HEK293 (cell line): Measurements from ENCODE around the gene TSPEAR.

Experiments
- CTCF ChIA-PET: fragments of 350-600 bp; formaldehyde crosslinking; extraction: SDS; loops from one replicate; lab custom pipeline; 2021; ENCODE audit warnings: antibody characterized with exemption; lab: Yijun Ruan, JAX
- POLR2A ChIA-PET: fragments of 300-600 bp; formaldehyde crosslinking; extraction: SDS; loops from one replicate; lab custom pipeline; 2020; ENCODE audit warnings: antibody characterized with exemption, inconsistent platforms; lab: Yijun Ruan, JAX
- H3K27ac ChIP-seq: fragments of 200-500 bp; sonication (Bioruptor generic); 2 replicates; pipeline ENCODE4 v1.5.1; 2014; ENCODE audit warnings: low read depth, low read length, control low read depth, inconsistent platforms; ENCODE audit errors: extremely low read depth
- H3K36me3 ChIP-seq, 2 experiments: fragments of 200-500 bp in 1 of 2; sonication (Bioruptor generic) in 1 of 2; 1 replicate in 1 of 2; 2 replicates in 1 of 2; pipeline ENCODE4 v1.5.1; 2014 to 2017; ENCODE audit warnings: inconsistent platforms in 2 of 2, low read length in 2 of 2; ENCODE audit not compliant: control insufficient read depth in 2 of 2, insufficient read depth in 1 of 2
- H3K4me1 ChIP-seq: fragments of 200-500 bp; sonication (Bioruptor generic); 2 replicates; pipeline ENCODE4 v1.5.1; 2014; ENCODE audit warnings: mild to moderate bottlenecking, low read length, inconsistent platforms; ENCODE audit not compliant: control insufficient read depth, insufficient read depth
- H3K4me3 ChIP-seq: 2 replicates; pipeline ENCODE4 v1.5.1; 2011; ENCODE audit warnings: low read depth, mild to moderate bottlenecking, control low read depth, low read length, moderate library complexity
- H3K9me3 ChIP-seq: fragments of 200-500 bp; sonication (Bioruptor generic); 2 replicates; pipeline ENCODE4 v1.5.1; 2014; ENCODE audit warnings: low read depth, low read length, inconsistent platforms; ENCODE audit not compliant: control insufficient read depth, insufficient read depth
- BCL11A ChIP-seq: fragments of 450-650 bp; formaldehyde crosslinking; IDR thresholded peaks from 2 replicates; pipeline ENCODE4 v1.5.1; 2016; ENCODE audit warnings: low read depth, missing biosample characterization, missing genetic modification characterization
- BCL11B ChIP-seq: fragments of 450-650 bp; formaldehyde crosslinking; IDR thresholded peaks from 2 replicates; pipeline ENCODE4 v1.5.1; 2016; ENCODE audit warnings: low read depth, missing biosample characterization, missing genetic modification characterization
- GLI4 ChIP-seq: fragments of 450-650 bp; formaldehyde crosslinking; IDR thresholded peaks from 2 replicates; pipeline ENCODE4 v1.5.1; 2016; ENCODE audit warnings: missing biosample characterization, missing genetic modification characterization
- IKZF3 ChIP-seq: fragments of 450-650 bp; IDR thresholded peaks from 2 replicates; pipeline ENCODE4 v1.5.0; 2018; ENCODE audit warnings: missing biosample characterization, mild to moderate bottlenecking, missing genetic modification characterization, moderate library complexity
- KLF16 ChIP-seq: fragments of 450-650 bp; formaldehyde crosslinking; IDR thresholded peaks from 2 replicates; pipeline ENCODE4 v1.5.1; 2017; ENCODE audit warnings: missing biosample characterization, missing genetic modification characterization
- OSR2 ChIP-seq: fragments of 450-650 bp; formaldehyde crosslinking; IDR thresholded peaks from 2 replicates; pipeline ENCODE4 v1.5.1; 2016; ENCODE audit warnings: missing biosample characterization, missing genetic modification characterization
- SALL2 ChIP-seq: fragments of 450-650 bp; formaldehyde crosslinking; IDR thresholded peaks from 2 replicates; pipeline ENCODE4 v1.5.0; 2017; ENCODE audit warnings: missing biosample characterization, mild to moderate bottlenecking, missing genetic modification characterization, borderline replicate concordance
- SCRT1 ChIP-seq: fragments of 450-650 bp; formaldehyde crosslinking; IDR thresholded peaks from 2 replicates; pipeline ENCODE4 v1.5.1; 2016; ENCODE audit warnings: missing biosample characterization, missing genetic modification characterization, borderline replicate concordance
- SCRT2 ChIP-seq: fragments of 450-650 bp; formaldehyde crosslinking; IDR thresholded peaks from 2 replicates; pipeline ENCODE4 v1.5.1; 2016; ENCODE audit warnings: missing biosample characterization, missing genetic modification characterization
- SP2 ChIP-seq: fragments of 450-650 bp; formaldehyde crosslinking; IDR thresholded peaks from 2 replicates; pipeline ENCODE4 v1.5.1; 2016; ENCODE audit warnings: missing biosample characterization, missing genetic modification characterization
- TRIM28 ChIP-seq: IDR thresholded peaks from 2 replicates; pipeline ENCODE4 v1.6.1; 2011; ENCODE audit warnings: low read length, control low read depth, borderline replicate concordance
- ZBTB20 ChIP-seq: fragments of 450-650 bp; formaldehyde crosslinking; IDR thresholded peaks from 2 replicates; pipeline ENCODE4 v1.5.1; 2016; ENCODE audit warnings: missing biosample characterization, missing genetic modification characterization
- ZFP3 ChIP-seq: fragments of 450-650 bp; formaldehyde crosslinking; IDR thresholded peaks from 2 replicates; pipeline ENCODE4 v1.5.1; 2016; ENCODE audit warnings: low read depth, missing biosample characterization, missing genetic modification characterization
- ZFP41 ChIP-seq: fragments of 450-650 bp; formaldehyde crosslinking; IDR thresholded peaks from 2 replicates; pipeline ENCODE4 v1.5.1; 2016; ENCODE audit warnings: missing biosample characterization, missing genetic modification characterization, borderline replicate concordance
- ZIC2 ChIP-seq: fragments of 450-650 bp; formaldehyde crosslinking; IDR thresholded peaks from 2 replicates; pipeline ENCODE4 v1.5.1; 2016; ENCODE audit warnings: missing biosample characterization, missing genetic modification characterization
- ZNF140 ChIP-seq: fragments of 450-650 bp; formaldehyde crosslinking; IDR thresholded peaks from 2 replicates; pipeline ENCODE4 v1.5.1; 2016; ENCODE audit warnings: missing biosample characterization, missing genetic modification characterization
- ZNF16 ChIP-seq: fragments of 450-650 bp; formaldehyde crosslinking; IDR thresholded peaks from 2 replicates; pipeline ENCODE4 v1.5.1; 2016; ENCODE audit warnings: low read depth, missing biosample characterization, missing genetic modification characterization
- ZNF169 ChIP-seq: fragments of 450-650 bp; formaldehyde crosslinking; IDR thresholded peaks from 2 replicates; pipeline ENCODE4 v1.5.1; 2016; ENCODE audit warnings: missing biosample characterization, missing genetic modification characterization
- ZNF560 ChIP-seq: fragments of 450-650 bp; formaldehyde crosslinking; IDR thresholded peaks from 2 replicates; pipeline ENCODE4 v1.5.1; 2017; ENCODE audit warnings: missing biosample characterization, missing genetic modification characterization, borderline replicate concordance
- ZNF600 ChIP-seq: fragments of 450-650 bp; formaldehyde crosslinking; IDR thresholded peaks from 2 replicates; pipeline ENCODE4 v1.5.1; 2016; ENCODE audit warnings: missing biosample characterization, missing genetic modification characterization
- ZNF610 ChIP-seq: fragments of 450-650 bp; formaldehyde crosslinking; IDR thresholded peaks from 2 replicates; pipeline ENCODE4 v1.5.1; 2016; ENCODE audit warnings: missing biosample characterization, missing genetic modification characterization, borderline replicate concordance
- ZNF654 ChIP-seq: fragments of 450-650 bp; formaldehyde crosslinking; IDR thresholded peaks from 2 replicates; pipeline ENCODE4 v1.5.1; 2016; ENCODE audit warnings: low read depth, missing biosample characterization, missing genetic modification characterization
- ZNF830 ChIP-seq: fragments of 450-650 bp; IDR thresholded peaks from 2 replicates; pipeline ENCODE4 v1.5.0; 2018; ENCODE audit warnings: missing biosample characterization, missing genetic modification characterization, low read depth, mild to moderate bottlenecking, moderate library complexity
- TF ChIP-seq, protein P1 (sequence below): fragments of 450-650 bp; formaldehyde crosslinking; IDR thresholded peaks from 2 replicates; pipeline ENCODE4 v1.5.1; 2016; ENCODE audit warnings: missing biosample characterization, missing genetic modification characterization
- TF ChIP-seq, protein P2 (sequence below): fragments of 450-650 bp; formaldehyde crosslinking; IDR thresholded peaks from 2 replicates; pipeline ENCODE4 v1.5.1; 2016; ENCODE audit warnings: missing biosample characterization, missing genetic modification characterization
- TF ChIP-seq, protein P3 (sequence below): fragments of 450-650 bp; formaldehyde crosslinking; conservative IDR thresholded peaks from 2 replicates; pipeline ENCODE4 v1.5.1; 2016; ENCODE audit warnings: low read depth, missing biosample characterization, missing genetic modification characterization

Gene TSPEAR

DNA sequence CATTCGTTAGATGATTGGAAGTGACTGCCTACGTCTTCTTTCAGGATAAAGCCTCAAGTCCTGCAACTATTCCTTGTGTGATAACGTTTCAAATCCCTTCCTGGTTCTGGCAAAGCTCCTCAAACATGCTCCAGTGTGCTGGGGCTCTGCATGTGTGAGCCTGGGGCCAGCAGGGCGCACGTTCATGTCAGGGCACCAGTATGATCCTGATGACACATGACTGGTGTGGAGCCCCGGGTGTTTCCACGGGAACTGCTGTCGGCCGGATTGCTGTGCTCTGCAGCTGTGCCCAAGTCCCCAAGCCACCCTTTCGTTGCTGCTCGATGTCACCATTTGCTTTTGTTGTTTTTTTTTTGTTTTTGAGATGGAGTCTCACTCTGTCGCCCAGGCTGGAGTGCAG is 192.7 kb downstream of the TSPEAR start:
- TF ChIP-seq SCRT1 (tag by site-specific recombination) (no peak), ZNF169 (tag by site-specific recombination) (no peak), BCL11B (tag by site-specific recombination) (no peak), ZFP3 (tag by site-specific recombination) (no peak), ZIC2 (tag by site-specific recombination) (no peak), ZNF830 (tag by site-specific recombination) (no peak), ZNF140 (tag by site-specific recombination) (no peak), GLI4 (tag by site-specific recombination) (no peak), SALL2 (tag by site-specific recombination) (no peak), ZNF654 (tag by site-specific recombination) (no peak), ZNF560 (tag by site-specific recombination) (no peak), ZFP41 (tag by site-specific recombination) (no peak), IKZF3 (tag by site-specific recombination) (no peak), ZNF16 (tag by site-specific recombination) (no peak), BCL11A (tag by site-specific recombination) (no peak)
- TF ChIP-seq, protein P1, sequence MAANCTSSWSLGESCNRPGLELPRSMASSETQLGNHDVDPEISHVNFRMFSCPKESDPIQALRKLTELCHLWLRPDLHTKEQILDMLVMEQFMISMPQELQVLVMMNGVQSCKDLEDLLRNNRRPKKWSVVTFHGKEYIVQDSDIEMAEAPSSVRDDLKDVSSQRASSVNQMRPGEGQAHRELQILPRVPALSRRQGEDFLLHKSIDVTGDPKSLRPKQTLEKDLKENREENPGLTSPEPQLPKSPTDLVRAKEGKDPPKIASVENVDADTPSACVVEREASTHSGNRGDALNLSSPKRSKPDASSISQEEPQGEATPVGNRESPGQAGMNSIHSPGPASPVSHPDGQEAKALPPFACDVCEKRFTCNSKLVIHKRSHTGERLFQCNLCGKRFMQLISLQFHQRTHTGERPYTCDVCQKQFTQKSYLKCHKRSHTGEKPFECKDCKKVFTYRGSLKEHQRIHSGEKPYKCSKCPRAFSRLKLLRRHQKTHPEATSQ (tag by site-specific recombination) = no peak
- Histone ChIP-seq H3K27ac (no peak overlapping the region), H3K36me3 (no peaks in the 10 kb centered on the region), H3K4me3 (no peak overlapping the region), H3K4me1 (no peaks in the 10 kb centered on the region), H3K9me3 (no peaks in the 10 kb centered on the region)
- CTCF ChIA-PET = interaction anchor here (0.7 to 1.5 kb wide), 3 partner anchors 13 to 275 kb away, joined by 3 to 6 read pairs (median 3); no protein-coding TSS in a partner anchor
- POLR2A ChIA-PET = no interaction called here

DNA sequence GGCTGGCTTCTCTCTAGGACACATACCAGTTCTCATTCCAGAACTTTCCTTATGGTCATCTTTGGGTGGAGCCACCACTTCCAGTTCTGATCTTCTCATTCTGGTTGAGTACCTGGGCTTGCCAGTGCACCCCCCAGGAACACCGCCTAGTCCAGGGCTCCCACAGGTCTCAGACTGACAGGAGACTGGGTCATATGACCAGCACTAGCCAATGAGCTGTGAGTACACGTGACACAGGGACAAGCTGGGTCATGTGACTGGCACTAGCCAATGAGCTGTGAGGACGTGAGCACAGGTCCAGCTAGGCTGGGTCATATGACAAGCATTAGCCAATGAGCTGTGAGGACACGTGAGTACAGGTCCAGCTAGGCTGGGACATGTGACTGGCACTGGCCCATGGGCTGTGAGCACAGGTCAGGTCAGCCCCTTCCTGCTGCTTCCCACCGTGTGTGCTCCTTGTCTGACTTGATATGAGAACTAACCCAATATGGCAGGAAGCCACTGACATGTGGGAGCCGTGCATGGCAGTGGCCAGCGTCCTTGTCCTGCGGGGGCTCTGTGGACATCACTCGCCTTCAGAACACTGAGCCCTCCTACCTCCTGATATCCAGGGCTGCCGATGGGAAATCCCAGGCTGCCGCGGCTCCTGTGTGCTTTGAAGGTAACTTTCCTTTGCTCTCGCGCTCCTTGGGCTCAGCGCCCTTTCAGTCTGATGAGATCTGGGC is 194.0 kb downstream of the TSPEAR start:
- no peaks in the 10 kb centered on the region for H3K9me3 ChIP-seq
- ChIA-PET POLR2A (no interaction called here), CTCF (interaction anchor here (0.7 to 1.8 kb wide), 2 partner anchors 28 to 283 kb away, joined by 3 to 5 read pairs; no protein-coding TSS in a partner anchor)
- no peak overlapping the region for H3K27ac ChIP-seq
- no peak overlapping the region for H3K4me3 ChIP-seq
- H3K4me1 ChIP-seq = no peaks in the 10 kb centered on the region
- TF ChIP-seq, protein P2, sequence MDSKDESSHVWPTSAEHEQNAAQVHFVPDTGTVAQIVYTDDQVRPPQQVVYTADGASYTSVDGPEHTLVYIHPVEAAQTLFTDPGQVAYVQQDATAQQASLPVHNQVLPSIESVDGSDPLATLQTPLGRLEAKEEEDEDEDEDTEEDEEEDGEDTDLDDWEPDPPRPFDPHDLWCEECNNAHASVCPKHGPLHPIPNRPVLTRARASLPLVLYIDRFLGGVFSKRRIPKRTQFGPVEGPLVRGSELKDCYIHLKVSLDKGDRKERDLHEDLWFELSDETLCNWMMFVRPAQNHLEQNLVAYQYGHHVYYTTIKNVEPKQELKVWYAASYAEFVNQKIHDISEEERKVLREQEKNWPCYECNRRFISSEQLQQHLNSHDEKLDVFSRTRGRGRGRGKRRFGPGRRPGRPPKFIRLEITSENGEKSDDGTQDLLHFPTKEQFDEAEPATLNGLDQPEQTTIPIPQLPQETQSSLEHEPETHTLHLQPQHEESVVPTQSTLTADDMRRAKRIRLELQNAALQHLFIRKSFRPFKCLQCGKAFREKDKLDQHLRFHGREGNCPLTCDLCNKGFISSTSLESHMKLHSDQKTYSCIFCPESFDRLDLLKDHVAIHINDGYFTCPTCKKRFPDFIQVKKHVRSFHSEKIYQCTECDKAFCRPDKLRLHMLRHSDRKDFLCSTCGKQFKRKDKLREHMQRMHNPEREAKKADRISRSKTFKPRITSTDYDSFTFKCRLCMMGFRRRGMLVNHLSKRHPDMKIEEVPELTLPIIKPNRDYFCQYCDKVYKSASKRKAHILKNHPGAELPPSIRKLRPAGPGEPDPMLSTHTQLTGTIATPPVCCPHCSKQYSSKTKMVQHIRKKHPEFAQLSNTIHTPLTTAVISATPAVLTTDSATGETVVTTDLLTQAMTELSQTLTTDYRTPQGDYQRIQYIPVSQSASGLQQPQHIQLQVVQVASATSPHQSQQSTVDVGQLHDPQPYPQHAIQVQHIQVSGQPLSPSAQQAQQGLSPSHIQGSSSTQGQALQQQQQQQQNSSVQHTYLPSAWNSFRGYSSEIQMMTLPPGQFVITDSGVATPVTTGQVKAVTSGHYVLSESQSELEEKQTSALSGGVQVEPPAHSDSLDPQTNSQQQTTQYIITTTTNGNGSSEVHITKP (tag by site-specific recombination) = peak; percentile 64
- no peak for TF ChIP-seq TRIM28
- TF ChIP-seq ZNF610 (tag by site-specific recombination) = no peak
- no peak for TF ChIP-seq OSR2 (tag by site-specific recombination)
- TF ChIP-seq ZBTB20 (tag by site-specific recombination) = peak; percentile 35; the same call in 1 of the 2 replicates
- TF ChIP-seq SP2 = peak; percentile 53
- no peak for TF ChIP-seq ZNF600 (tag by site-specific recombination)
- TF ChIP-seq KLF16 (tag by site-specific recombination) = peak; percentile 52; the same call in 1 of the 2 replicates
- no peak for TF ChIP-seq ZNF169 (tag by site-specific recombination)
- TF ChIP-seq, protein P3, sequence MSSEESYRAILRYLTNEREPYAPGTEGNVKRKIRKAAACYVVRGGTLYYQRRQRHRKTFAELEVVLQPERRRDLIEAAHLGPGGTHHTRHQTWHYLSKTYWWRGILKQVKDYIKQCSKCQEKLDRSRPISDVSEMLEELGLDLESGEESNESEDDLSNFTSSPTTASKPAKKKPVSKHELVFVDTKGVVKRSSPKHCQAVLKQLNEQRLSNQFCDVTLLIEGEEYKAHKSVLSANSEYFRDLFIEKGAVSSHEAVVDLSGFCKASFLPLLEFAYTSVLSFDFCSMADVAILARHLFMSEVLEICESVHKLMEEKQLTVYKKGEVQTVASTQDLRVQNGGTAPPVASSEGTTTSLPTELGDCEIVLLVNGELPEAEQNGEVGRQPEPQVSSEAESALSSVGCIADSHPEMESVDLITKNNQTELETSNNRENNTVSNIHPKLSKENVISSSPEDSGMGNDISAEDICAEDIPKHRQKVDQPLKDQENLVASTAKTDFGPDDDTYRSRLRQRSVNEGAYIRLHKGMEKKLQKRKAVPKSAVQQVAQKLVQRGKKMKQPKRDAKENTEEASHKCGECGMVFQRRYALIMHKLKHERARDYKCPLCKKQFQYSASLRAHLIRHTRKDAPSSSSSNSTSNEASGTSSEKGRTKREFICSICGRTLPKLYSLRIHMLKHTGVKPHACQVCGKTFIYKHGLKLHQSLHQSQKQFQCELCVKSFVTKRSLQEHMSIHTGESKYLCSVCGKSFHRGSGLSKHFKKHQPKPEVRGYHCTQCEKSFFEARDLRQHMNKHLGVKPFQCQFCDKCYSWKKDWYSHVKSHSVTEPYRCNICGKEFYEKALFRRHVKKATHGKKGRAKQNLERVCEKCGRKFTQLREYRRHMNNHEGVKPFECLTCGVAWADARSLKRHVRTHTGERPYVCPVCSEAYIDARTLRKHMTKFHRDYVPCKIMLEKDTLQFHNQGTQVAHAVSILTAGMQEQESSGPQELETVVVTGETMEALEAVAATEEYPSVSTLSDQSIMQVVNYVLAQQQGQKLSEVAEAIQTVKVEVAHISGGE (tag by site-specific recombination) = no peak
- peak; percentile 52; the same call in 1 of the 2 replicates for TF ChIP-seq SCRT2 (tag by site-specific recombination)
- TF ChIP-seq ZFP3 (tag by site-specific recombination) = no peak
- H3K36me3 ChIP-seq = no peaks in the 10 kb centered on the region
